NCI-H1436 treated with DMSO at 0.1 percent for 48 hours (cell line): ENCODE data around the gene RMDN2.
"Not testable (repeated sequence)": the region's sequence is repeated elsewhere in the genome, so short reads cannot be mapped to it uniquely, and the experiment has no call there.

Experiments
- DNase-seq: peaks from one replicate; lab custom pipeline; 2025; lab: John Stamatoyannopoulos, UW

Gene RMDN2

GRCh38 chr2:37932873-37933272 is 7.8 kb downstream of the RMDN2 start:
- not testable (repeated sequence) for DNase-seq

GRCh38 chr2:37934591-37935513 is 9.8 kb downstream of the RMDN2 start:
- no peak for DNase-seq

- not testable (repeated sequence) for DNase-seq
These were observed 12.5 kb downstream of the RMDN2 start for GRCh38 chr2:37937568-37937967.

GRCh38 chr2:37941267-37941666 is 16.2 kb downstream of the RMDN2 start:
- not testable (repeated sequence) for DNase-seq

- no peak for DNase-seq
These were observed 19.2 kb downstream of the RMDN2 start for GRCh38 chr2:37944268-37944667.

- DNase-seq, result no peak
These were observed 22.2 kb downstream of the RMDN2 start for GRCh38 chr2:37947306-37947705.

- DNase-seq, result not testable (repeated sequence)
These were observed 37.1 kb downstream of the RMDN2 start for GRCh38 chr2:37962018-37962739.

GRCh38 chr2:37962740-37963121 is 37.6 kb downstream of the RMDN2 start:
- not testable (repeated sequence) for DNase-seq

- DNase-seq, result not testable (repeated sequence)
These were observed 38.8 kb downstream of the RMDN2 start for GRCh38 chr2:37963901-37964300.

- DNase-seq, result no peak
These were observed 41.2 kb downstream of the RMDN2 start for GRCh38 chr2:37966326-37966725.

- DNase-seq, result no peak
These were observed 44.6 kb downstream of the RMDN2 start for GRCh38 chr2:37969731-37970130.

GRCh38 chr2:37971971-37972370 is 46.9 kb downstream of the RMDN2 start:
- no peak for DNase-seq

- no peak for DNase-seq
These were observed 48.7 kb downstream of the RMDN2 start for GRCh38 chr2:37973615-37974353.

GRCh38 chr2:37975808-37976207 is 50.7 kb downstream of the RMDN2 start:
- DNase-seq, result no peak

- DNase-seq, result no peak
These were observed 51.3 kb downstream of the RMDN2 start for GRCh38 chr2:37976411-37976810.

GRCh38 chr2:37982147-37982582 is 57.1 kb downstream of the RMDN2 start:
- no peak for DNase-seq

- DNase-seq, result no peak
These were observed 57.8 kb downstream of the RMDN2 start for GRCh38 chr2:37982847-37983246.

GRCh38 chr2:37983719-37984118 is 58.6 kb downstream of the RMDN2 start:
- DNase-seq, result no peak

GRCh38 chr2:37984176-37984575 is 59.1 kb downstream of the RMDN2 start:
- DNase-seq, result no peak

GRCh38 chr2:37984589-37984988 is 59.5 kb downstream of the RMDN2 start:
- no peak for DNase-seq

GRCh38 chr2:37985333-37985732 is 60.2 kb downstream of the RMDN2 start:
- DNase-seq, result no peak

- DNase-seq, result no peak
These were observed 62.1 kb downstream of the RMDN2 start for GRCh38 chr2:37987098-37987775.
